Neural progenitor cell (in vitro differentiated cells): ENCODE data around the gene TRNT1. TPM values are rescaled to one million over a fixed set of nuclear protein-coding genes. Genes with fewer than 3 reads are reported as not detected.

ENCODE experiments used
- DNase-seq: peaks from one replicate; pipeline ENCODE4 v3.0.0-alpha.2; 2016; ENCODE audit warnings: low spot score
- H2AFZ ChIP-seq: fragments of 200-600 bp; sonication (generic); replicated peaks from 2 replicates; pipeline ENCODE4 v1.6.1; 2016; ENCODE audit warnings: antibody characterized with exemption
- H3F3A ChIP-seq: fragments of 200-600 bp; sonication (generic); 2 replicates; pipeline ENCODE4 v1.6.1; 2016; ENCODE audit warnings: antibody characterized with exemption, low read depth
- H3K27ac ChIP-seq: fragments of 200-600 bp; sonication (generic); 2 replicates; pipeline ENCODE4 v1.5.1; 2016; ENCODE audit warnings: mild to moderate bottlenecking
- H3K27me3 ChIP-seq: fragments of 200-600 bp; sonication (generic); 2 replicates; pipeline ENCODE4 v1.6.1; 2016; ENCODE audit warnings: mild to moderate bottlenecking, moderate library complexity
- H3K36me3 ChIP-seq: fragments of 200-600 bp; sonication (generic); 2 replicates; pipeline ENCODE4 v1.5.1; 2016
- H3K4me1 ChIP-seq: fragments of 200-600 bp; sonication (generic); 2 replicates; pipeline ENCODE4 v1.6.1; 2016; ENCODE audit warnings: mixed run types
- H3K4me2 ChIP-seq: fragments of 200-600 bp; sonication (generic); 2 replicates; pipeline ENCODE4 v1.6.1; 2016
- H3K4me3 ChIP-seq: fragments of 200-600 bp; sonication (generic); 2 replicates; pipeline ENCODE4 v1.5.1; 2016
- H3K79me2 ChIP-seq: fragments of 200-600 bp; sonication (generic); 2 replicates; pipeline ENCODE4 v1.6.1; 2016; ENCODE audit warnings: low read depth
- H3K9ac ChIP-seq: fragments of 200-600 bp; sonication (generic); 2 replicates; pipeline ENCODE4 v1.6.1; 2016
- H3K9me3 ChIP-seq: fragments of 200-600 bp; sonication (generic); 2 replicates; pipeline ENCODE4 v1.5.1; 2016; ENCODE audit warnings: low read depth
- H4K20me1 ChIP-seq: fragments of 200-600 bp; sonication (generic); 2 replicates; pipeline ENCODE4 v1.6.1; 2016; ENCODE audit warnings: low read depth
- H3K27ac Mint-ChIP-seq: 3 replicates; pipeline ENCODE4 v1.8.0; 2021; ENCODE audit warnings: mixed read lengths
- H3K27me3 Mint-ChIP-seq: 2 replicates; pipeline ENCODE4 v1.8.0; 2022; ENCODE audit warnings: low read depth, mild to moderate bottlenecking, inconsistent platforms, moderate library complexity, mixed read lengths; ENCODE audit not compliant: insufficient read depth
- H3K36me3 Mint-ChIP-seq: 3 replicates; pipeline ENCODE4 v1.8.0; 2021; ENCODE audit warnings: mixed read lengths
- H3K4me1 Mint-ChIP-seq: 3 replicates; pipeline ENCODE4 v1.8.0; 2021; ENCODE audit warnings: mixed read lengths
- H3K4me3 Mint-ChIP-seq: 3 replicates; pipeline ENCODE4 v1.8.0; 2021; ENCODE audit warnings: mild to moderate bottlenecking, moderate library complexity, mixed read lengths
- H3K9me3 Mint-ChIP-seq: 3 replicates; pipeline ENCODE4 v1.8.0; 2020; ENCODE audit warnings: mixed read lengths
- EZH2 ChIP-seq: fragments of 200-600 bp; sonication (generic); IDR thresholded peaks from 2 replicates; pipeline ENCODE4 v1.6.1; 2017; ENCODE audit warnings: antibody characterized with exemption, mild to moderate bottlenecking, moderate library complexity
- EZH2phosphoT487 ChIP-seq: fragments of 200-600 bp; sonication (generic); IDR thresholded peaks from 2 replicates; pipeline ENCODE4 v1.6.1; 2017; ENCODE audit warnings: antibody characterized with exemption
- total RNA-seq: library from RNA; depleted of rRNA; stranded (reverse); fragments of >200 nt; gene quantifications from 2 replicates; pipeline ENCODE4 v1.2.3, GENCODE V29; 2015; ENCODE audit warnings: low replicate concordance
- TF ChIP-seq, protein P1 (sequence below): fragments of 200-600 bp; sonication (generic); IDR thresholded peaks from 2 replicates; pipeline ENCODE4 v1.5.1; 2017; ENCODE audit warnings: antibody characterized with exemption, mild to moderate bottlenecking

TRNT1 gene
- total RNA-seq, 1 donor from 2014 or later, result 38.8 TPM

DNA sequence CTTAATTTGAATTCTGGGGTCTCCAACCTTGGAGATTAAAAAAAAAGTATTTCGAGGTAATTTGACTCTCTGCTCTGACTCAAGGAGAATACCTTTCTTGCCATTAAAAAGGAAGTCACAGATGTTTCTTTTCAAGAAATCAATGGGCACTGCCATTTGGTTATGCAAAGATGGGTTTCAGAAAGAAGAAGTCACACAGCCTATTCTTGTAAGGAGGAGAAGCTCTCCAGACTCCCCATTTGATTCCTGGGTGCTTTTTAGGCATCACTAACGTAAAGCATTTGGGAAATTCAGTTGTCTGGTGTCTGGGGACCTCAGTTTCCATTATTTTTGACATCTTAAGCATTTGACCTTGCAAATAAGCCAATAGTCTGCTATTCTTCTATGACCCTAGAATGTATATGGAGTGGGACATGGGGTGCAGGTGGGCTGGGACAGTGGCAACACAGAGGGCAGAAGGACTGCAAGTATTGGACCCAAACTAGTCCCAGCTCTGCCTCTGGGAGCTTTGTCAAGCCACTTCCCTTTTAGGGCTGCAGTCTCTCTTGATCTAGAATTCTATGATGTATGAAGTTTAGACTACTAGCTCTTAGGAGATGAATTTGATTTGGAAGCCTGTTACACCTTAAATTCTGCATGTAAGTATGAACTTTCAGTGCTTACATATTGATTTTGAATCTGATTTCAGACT, 44.4 kb upstream of the TRNT1 start:
- DNase-seq, result no peak
- H3K36me3 ChIP-seq, result no peaks in the 10 kb centered on the region
- H3K27me3 ChIP-seq, result peaks cover 5% of the 10 kb centered on the region
- no peak overlapping the region for H3K4me3 ChIP-seq
- Mint-ChIP-seq H3K9me3 (no peaks in the 10 kb centered on the region), H3K4me3 (no peak overlapping the region), H3K36me3 (no peaks in the 10 kb centered on the region), H3K27me3 (peaks cover 5% of the 10 kb centered on the region), H3K27ac (no peak overlapping the region), H3K4me1 (peaks cover 26% of the 10 kb centered on the region)
- H3K79me2 ChIP-seq, result no peaks in the 10 kb centered on the region
- TF ChIP-seq, protein P1, sequence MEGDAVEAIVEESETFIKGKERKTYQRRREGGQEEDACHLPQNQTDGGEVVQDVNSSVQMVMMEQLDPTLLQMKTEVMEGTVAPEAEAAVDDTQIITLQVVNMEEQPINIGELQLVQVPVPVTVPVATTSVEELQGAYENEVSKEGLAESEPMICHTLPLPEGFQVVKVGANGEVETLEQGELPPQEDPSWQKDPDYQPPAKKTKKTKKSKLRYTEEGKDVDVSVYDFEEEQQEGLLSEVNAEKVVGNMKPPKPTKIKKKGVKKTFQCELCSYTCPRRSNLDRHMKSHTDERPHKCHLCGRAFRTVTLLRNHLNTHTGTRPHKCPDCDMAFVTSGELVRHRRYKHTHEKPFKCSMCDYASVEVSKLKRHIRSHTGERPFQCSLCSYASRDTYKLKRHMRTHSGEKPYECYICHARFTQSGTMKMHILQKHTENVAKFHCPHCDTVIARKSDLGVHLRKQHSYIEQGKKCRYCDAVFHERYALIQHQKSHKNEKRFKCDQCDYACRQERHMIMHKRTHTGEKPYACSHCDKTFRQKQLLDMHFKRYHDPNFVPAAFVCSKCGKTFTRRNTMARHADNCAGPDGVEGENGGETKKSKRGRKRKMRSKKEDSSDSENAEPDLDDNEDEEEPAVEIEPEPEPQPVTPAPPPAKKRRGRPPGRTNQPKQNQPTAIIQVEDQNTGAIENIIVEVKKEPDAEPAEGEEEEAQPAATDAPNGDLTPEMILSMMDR, result no peak
- TF ChIP-seq EZH2 (no peak), EZH2phosphoT487 (no peak)
- H3F3A ChIP-seq, result peaks cover 16% of the 10 kb centered on the region
- no peak overlapping the region for H3K27ac ChIP-seq
- no peak overlapping the region for H3K9ac ChIP-seq
- H3K9me3 ChIP-seq, result no peaks in the 10 kb centered on the region
- peaks cover 21% of the 10 kb centered on the region for H3K4me1 ChIP-seq
- H4K20me1 ChIP-seq, result no peaks in the 10 kb centered on the region
- no peak overlapping the region for H3K4me2 ChIP-seq
- no peak overlapping the region for H2AFZ ChIP-seq

DNA sequence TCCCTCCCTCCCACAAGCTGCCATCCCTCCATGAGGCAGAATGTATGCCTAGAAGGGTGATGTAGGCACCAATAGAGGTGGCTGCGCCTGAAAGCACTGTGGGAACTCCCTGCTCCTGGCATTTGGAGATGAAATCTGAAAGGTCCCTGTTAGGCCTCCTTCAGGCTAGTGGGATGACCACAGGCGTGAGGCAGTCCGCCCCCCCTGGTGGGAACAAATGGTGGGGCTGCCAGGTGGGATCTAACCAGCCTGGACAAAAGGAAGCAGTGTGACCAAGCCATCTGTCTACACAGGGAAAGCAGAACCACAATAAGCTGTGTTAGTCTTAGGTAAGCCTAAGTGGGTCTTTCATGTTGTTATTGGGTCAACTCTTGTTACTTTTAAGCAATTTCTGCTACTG, 41.9 kb upstream of the TRNT1 start:
- no peaks in the 10 kb centered on the region for H3K36me3 ChIP-seq
- no peak overlapping the region for H3K27ac ChIP-seq
- H3F3A ChIP-seq, result peaks cover 16% of the 10 kb centered on the region
- peaks cover 5% of the 10 kb centered on the region for H3K27me3 ChIP-seq
- H3K79me2 ChIP-seq, result no peaks in the 10 kb centered on the region
- no peak for DNase-seq
- Mint-ChIP-seq H3K9me3 (no peaks in the 10 kb centered on the region), H3K27me3 (no peaks in the 10 kb centered on the region), H3K36me3 (no peaks in the 10 kb centered on the region), H3K4me1 (peaks cover 20% of the 10 kb centered on the region), H3K27ac (no peak overlapping the region), H3K4me3 (no peak overlapping the region)
- H2AFZ ChIP-seq, result no peak overlapping the region
- no peaks in the 10 kb centered on the region for H4K20me1 ChIP-seq
- H3K4me3 ChIP-seq, result no peak overlapping the region
- no peak for TF ChIP-seq EZH2phosphoT487
- TF ChIP-seq EZH2, result no peak
- TF ChIP-seq, protein P1, result no peak
- H3K4me2 ChIP-seq, result no peak overlapping the region
- H3K9me3 ChIP-seq, result no peaks in the 10 kb centered on the region
- no peak overlapping the region for H3K9ac ChIP-seq
- peaks cover 19% of the 10 kb centered on the region for H3K4me1 ChIP-seq

DNA sequence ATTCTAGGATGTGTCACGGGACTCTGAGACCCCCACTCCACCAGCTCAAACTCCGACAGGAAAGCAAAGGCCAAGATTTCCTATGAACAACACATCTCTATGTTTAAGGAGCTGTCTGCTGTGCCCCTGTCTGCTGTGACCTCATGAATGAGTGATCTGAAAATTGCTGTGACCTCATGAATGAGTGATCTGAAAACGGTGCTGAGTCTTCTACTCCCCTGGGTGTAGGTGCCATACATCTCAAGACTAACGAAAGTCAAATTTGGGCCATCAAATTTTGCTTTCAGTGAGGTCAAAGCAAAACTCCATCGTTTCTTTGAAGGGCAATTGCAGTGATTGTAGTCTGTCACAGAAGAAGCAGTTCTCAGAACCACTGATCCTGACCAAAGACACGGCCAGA, 41.0 kb upstream of the TRNT1 start:
- Histone ChIP-seq H3F3A (peaks cover 13% of the 10 kb centered on the region), H3K4me1 (peaks cover 11% of the 10 kb centered on the region), H4K20me1 (no peaks in the 10 kb centered on the region), H3K9ac (no peak overlapping the region), H3K27me3 (peaks cover 5% of the 10 kb centered on the region), H3K79me2 (no peaks in the 10 kb centered on the region), H3K36me3 (no peaks in the 10 kb centered on the region), H3K27ac (no peak overlapping the region), H2AFZ (no peak overlapping the region), H3K4me2 (no peak overlapping the region), H3K4me3 (no peak overlapping the region), H3K9me3 (no peaks in the 10 kb centered on the region)
- H3K4me1 Mint-ChIP-seq, result peaks cover 12% of the 10 kb centered on the region
- H3K27ac Mint-ChIP-seq, result no peak overlapping the region
- no peaks in the 10 kb centered on the region for H3K27me3 Mint-ChIP-seq
- no peaks in the 10 kb centered on the region for H3K36me3 Mint-ChIP-seq
- no peaks in the 10 kb centered on the region for H3K9me3 Mint-ChIP-seq
- DNase-seq, result no peak
- H3K4me3 Mint-ChIP-seq, result no peak overlapping the region
- TF ChIP-seq EZH2phosphoT487 (no peak), EZH2 (no peak)
- TF ChIP-seq, protein P1, result no peak
